Measurements from ENCODE around the gene CALY.

Gene CALY

DNA sequence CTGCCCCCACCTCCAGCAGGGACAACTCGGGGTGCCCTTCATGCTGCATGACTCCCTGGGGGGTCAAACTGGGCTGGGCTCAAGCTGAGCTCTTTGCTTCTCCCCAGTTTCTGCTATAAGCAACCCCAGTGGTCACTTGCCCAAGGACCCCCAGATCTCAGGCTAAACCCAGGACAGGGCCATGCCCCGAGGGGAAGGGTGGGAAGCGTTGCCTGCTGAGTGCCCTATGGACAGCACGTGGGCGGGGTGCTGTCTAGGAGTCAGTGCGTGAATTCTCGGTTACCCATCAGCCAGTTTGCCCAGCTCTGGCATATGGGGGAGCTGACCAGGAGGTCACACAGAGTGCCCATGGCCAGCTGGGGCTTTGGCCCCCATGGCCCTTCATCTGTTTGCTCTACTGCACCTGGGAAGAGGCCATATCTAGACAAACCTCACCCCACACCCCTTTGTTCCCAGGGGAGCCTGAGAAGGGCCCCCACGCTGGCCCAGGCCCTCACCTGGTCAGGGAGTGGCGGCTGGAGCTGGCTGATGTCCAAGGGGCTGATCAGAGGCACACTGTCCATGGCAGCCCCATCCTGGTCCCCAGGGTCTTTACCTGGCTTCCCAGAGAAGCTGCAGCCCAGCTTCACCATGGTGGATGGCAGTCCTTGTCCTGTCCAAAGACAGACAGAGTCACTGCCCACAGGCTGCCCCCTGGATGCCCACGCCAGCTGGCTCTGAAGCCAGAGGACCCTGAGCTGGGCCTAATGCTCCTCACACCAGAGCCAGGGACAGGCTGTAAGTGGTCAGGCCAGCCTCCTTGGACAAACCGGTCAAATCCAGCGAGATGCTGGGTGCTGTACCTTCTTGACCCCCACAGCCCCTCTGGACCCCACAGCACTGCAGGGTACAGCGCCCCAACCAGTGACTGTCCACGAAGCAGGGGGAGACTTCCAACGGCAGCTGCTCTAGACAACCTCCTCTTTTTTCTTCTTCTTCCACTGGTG lies 8.0 kb downstream of the CALY start:
- no peak overlapping the region for H3K27ac ChIP-seq
- no peaks in the 10 kb centered on the region for H3K36me3 ChIP-seq
- TF ChIP-seq CTCF (IDR thresholded peaks at IDR 0.05), result no peak
- peaks cover 0 to 32% (median 22%) of the 10 kb centered on the region in 4 donors for H3K4me1 ChIP-seq
- peaks cover 4 to 89% of the 10 kb centered on the region in 2 donors for H3K27me3 ChIP-seq
- intact Hi-C loops (cut with DNase I; ENCODE audit: low total_unique reads), result no loop called here
- H3K4me3 ChIP-seq, result no peak overlapping the region
- H3K9me3 ChIP-seq, result no peaks in the 10 kb centered on the region
- DNase-seq, result no peak

GRCh38 chr10:133327651-133328357 lies 8.9 kb downstream of the CALY start:
- H3K27me3 ChIP-seq, result peaks cover 3 to 85% of the 10 kb centered on the region in 2 donors
- H3K4me3 ChIP-seq, result no peak overlapping the region
- TF ChIP-seq CTCF (IDR thresholded peaks at IDR 0.05), result no peak
- peaks cover 0 to 32% (median 22%) of the 10 kb centered on the region in 4 donors for H3K4me1 ChIP-seq
- H3K9me3 ChIP-seq, result no peaks in the 10 kb centered on the region
- H3K36me3 ChIP-seq, result no peaks in the 10 kb centered on the region
- intact Hi-C loops (cut with DNase I; ENCODE audit: low total_unique reads), result no loop called here
- H3K27ac ChIP-seq, result no peak overlapping the region
- DNase-seq, result no peak

GRCh38 chr10:133326745-133327650 lies 9.7 kb downstream of the CALY start:
- no peak for DNase-seq
- no peak for TF ChIP-seq CTCF (IDR thresholded peaks at IDR 0.05)
- intact Hi-C loops (cut with DNase I; ENCODE audit: low total_unique reads), result no loop called here
- H3K4me1 ChIP-seq, result peaks cover 0 to 32% (median 22%) of the 10 kb centered on the region in 4 donors
- H3K9me3 ChIP-seq, result no peaks in the 10 kb centered on the region
- H3K27ac ChIP-seq, result no peak overlapping the region
- H3K4me3 ChIP-seq, result no peak overlapping the region
- no peaks in the 10 kb centered on the region for H3K36me3 ChIP-seq
- peaks cover 0 to 78% of the 10 kb centered on the region in 2 donors for H3K27me3 ChIP-seq

DNA sequence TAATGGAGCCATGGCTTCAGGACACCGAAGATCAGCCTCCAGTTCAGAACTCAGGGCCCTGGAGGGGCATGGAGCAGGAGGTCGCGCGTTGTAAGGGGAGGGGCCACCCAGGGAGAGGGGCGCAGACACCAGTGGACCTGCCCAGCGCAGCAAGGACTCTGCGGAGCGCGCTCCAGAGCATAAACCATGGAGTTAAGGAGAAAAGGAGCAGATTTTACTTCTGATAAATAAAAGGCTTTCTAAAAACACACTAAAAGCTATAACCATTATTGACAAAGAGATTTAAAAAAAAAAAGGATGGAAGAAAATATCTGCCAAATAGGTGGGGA lies 10.5 kb downstream of the CALY start:
- H3K27ac ChIP-seq, result no peak overlapping the region
- peak overlapping the region; percentile 32 to 51 for H3K4me3 ChIP-seq
- intact Hi-C loops (cut with DNase I; ENCODE audit: low total_unique reads), result no loop called here
- H3K36me3 ChIP-seq, result no peaks in the 10 kb centered on the region
- H3K9me3 ChIP-seq, result no peaks in the 10 kb centered on the region
- TF ChIP-seq CTCF (IDR thresholded peaks at IDR 0.05), result no peak
- H3K4me1 ChIP-seq, result peaks cover 0 to 32% (median 22%) of the 10 kb centered on the region in 4 donors
- DNase-seq, result no peak
- H3K27me3 ChIP-seq, result peaks cover 0 to 70% of the 10 kb centered on the region in 2 donors
